ENCODE measurements around the gene UBALD2.
"Not testable (repeated sequence)": the region's sequence is repeated elsewhere in the genome, so short reads cannot be mapped to it uniquely, and the experiment has no call there.

The UBALD2 gene

DNA sequence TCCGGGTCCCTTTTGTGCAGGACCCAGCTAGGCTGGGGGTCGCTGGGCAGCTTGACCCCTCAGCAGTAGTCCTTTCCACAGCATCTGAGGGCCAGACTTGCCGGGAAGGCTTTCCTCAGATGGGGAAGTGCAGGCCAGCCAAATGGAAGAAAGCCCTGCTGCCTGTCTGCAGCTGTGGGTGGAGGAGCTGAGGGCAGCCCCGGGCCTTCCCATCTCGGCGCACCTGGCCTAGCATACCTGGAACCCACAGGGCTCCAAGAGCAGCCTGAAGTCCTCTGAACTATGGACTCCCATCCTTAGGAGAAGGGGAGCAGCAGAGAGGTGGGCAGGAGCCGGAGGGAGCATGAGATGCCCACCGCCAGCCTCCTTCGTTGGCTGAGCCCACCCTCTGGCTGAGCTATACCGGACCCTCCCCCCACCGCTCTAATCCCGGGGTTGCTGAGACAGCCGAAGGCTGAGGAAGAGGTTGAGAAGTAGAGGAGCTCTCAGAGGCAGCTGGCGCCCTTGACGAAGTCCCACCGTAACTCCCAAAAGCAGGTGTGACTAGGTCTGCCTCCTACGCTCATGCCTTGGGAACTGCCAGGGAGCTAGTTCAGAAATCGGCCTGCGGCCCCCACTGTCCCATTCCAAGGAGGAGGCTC lies 13.2 kb downstream of the UBALD2 start:
- DNase-seq: no peak

- DNase-seq: peak; percentile 87
These were observed 14.0 kb downstream of the UBALD2 start for GRCh38 chr17:76278952-76279741.

GRCh38 chr17:76279742-76280287 lies 14.7 kb downstream of the UBALD2 start:
- DNase-seq: no peak

DNA sequence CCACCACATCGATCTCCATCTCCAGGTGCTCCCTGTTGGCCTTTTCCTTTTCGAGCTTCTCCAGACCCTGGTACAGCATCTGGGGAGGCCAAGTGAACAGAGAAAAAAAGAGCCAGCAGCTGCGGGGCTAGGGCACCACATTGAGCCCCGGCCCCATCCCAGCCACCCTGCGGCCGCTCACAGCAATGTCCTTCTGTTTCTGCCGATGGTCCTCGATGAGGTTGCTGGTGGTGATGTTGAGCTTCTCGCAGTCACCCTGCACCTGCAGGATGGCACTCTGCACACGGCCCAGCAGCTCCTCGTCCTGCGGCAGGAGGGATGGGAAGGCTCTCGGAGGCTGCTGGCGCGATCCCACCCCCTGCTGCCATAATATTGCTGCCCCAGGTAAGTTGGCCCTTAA lies 15.5 kb downstream of the UBALD2 start:
- no peak for DNase-seq

DNA sequence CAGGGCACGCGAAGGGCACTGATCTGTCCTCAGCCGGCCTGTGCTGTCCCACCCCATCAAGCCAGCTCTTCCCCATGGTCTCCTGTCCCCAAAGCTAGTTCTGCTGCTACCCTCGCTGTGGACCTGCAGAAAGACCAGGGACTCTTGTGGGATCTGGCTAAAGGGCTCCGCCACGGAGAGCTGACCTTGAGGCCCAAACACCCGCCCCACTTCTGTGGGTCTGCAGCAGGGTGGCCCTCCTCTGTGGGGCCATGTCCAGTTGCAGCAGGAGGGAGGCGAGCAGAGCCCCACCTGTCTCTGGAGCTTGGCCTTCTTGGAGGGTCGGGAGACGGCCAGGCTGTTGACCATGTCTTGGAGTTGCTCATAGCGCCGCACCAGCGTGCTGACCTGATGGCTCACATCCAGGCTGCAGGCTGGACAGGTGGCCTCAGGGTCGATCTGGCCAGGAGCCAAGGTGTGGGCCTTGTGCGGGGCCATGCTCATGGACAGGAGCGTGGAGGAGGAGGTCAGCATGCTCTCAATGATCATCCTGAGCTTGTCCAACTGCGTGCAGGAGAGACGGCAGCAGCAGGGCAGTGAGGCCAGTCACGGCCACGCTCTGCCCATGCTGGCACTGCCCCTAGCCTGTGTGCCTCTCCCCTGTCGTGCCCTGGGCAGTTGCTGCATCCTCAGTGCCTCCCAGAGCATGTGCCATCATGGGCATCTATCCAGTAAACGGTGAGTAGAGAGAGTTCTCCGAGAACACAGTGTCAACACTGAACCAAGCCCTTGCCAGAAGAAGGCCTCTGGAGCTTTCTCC lies 16.6 kb downstream of the UBALD2 start:
- DNase-seq: no peak

GRCh38 chr17:76292567-76292966 lies 27.4 kb downstream of the UBALD2 start:
- DNase-seq: no peak

- no peak for DNase-seq
These were observed 28.0 kb downstream of the UBALD2 start for GRCh38 chr17:76293106-76293505.

DNA sequence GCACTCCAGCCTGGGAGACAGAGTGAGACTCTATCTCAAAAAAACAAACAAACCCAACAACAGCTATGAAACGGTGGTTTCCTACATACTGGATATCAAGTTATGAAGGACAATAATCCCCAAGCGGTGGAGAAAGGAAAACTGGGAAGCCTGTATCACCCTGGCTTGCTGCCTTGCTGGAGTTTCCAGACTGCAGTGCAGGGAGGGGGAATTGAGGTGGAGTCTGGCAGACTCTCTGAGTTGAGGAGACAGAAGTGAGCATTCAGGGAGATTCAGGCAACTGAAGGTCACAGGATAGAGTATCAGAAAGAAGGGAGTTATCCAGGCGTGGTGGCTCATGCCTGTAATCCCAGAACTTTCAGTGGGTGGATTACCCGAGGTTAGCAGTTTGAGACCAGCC lies 31.0 kb downstream of the UBALD2 start:
- no peak for DNase-seq

GRCh38 chr17:76296889-76297288 lies 31.7 kb downstream of the UBALD2 start:
- no peak for DNase-seq

DNA sequence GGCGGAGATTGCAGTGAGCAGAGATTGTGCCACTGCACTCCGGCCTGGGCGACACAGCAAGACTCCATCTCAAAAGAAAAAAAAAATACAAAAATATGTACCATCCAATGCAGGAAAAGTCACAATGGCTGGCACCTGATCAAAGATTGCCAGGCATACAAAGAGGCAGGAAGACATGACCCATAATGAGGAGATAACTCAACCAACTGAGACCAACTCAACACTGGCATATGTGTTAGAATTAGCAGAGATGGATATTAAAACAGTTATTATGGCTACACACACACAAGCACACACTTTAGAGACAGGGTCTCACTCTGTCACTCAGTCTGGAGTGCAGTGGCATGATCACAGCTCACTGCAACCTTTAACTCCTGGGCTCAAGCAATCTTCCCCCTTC lies 32.3 kb downstream of the UBALD2 start:
- no peak for DNase-seq

DNA sequence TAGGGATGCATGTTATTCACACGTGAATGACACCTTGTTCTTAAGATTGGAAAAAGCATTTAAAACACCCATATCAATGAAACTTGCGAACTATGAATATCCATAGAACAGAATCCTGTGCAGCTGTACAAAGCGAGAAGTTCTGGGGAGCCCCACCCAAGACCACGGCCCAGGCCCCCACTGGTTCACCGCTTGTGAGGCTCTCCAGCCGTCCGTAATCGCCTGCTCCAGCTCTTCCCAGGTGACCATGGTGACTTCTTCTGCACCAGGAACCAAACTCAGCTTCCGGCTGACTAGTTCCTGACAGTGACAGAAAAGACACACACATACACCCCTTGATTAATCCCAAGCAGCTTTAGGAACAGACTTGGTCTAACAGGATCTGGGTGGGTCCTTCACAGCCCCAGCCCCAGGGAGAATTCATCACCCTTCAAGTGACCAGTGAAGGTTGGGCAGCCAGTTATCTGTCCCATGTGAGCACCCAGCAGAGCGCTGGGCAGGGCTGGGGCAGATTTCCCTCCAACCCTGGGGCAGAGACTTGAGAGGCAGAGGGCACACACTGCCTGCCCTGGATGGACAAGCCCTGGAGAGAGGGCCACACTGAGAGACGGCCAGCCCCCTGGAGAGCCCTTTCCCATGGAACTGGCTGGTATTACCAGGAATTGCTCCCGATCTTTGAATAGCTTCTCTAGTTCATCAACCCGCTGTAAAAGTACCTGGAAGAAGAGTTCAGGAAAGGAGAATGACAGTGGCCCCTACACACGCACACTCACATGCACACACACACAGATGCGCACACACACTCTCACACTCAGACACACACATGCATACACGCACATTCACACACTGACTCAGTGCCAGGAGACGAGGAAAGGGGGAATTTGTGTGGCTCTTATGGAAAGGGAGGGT lies 39.3 kb downstream of the UBALD2 start:
- no peak for DNase-seq

DNA sequence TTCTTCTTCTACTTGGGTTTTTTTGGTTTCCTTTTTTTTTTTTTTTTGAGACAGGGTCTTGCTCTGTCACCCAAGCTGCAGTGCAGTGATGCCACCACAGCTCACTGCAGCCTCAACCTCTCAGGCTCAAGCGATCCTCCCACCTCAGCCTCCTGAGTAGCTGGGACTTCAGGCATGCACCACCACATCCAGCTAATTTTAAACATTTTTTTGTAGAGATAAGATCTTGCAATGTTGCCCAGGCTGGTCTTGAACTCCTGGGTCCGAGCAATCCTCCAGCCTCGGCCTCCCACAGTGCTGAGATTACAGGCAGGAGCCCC lies 39.9 kb downstream of the UBALD2 start:
- not testable (repeated sequence) for DNase-seq

DNA sequence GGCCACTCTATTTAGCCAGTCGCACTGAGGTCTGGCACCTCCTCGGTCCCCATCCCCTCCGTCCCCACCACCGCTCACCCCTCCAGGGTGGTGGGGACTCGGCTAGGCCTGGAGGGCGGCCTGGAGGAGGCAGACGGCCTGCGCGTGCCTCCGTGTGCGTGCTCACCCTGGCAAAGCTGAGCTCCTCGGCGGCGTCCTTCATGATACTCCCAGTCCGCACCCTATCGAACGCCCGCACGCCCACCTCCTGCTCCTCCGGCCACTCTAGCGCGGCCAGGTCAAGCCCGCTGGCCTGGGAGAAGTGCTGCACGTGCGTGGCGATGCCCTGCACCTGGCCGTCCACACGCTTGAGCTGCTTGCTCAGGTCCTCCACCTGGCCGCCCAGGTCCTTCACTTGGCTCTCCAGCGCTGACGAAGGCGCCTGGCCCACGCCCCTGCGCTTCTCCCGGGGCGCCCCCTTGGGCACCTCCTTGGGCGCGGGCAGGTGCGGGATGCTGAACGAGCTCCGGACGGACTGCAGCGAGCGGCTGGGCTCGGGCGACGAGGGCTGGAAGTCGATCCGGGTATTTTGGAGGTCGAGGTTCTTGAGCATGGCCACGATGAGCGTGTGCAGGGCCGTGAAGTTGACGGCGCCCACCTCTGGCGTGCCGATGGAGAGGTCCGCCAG lies 42.3 kb downstream of the UBALD2 start:
- no peak for DNase-seq

DNA sequence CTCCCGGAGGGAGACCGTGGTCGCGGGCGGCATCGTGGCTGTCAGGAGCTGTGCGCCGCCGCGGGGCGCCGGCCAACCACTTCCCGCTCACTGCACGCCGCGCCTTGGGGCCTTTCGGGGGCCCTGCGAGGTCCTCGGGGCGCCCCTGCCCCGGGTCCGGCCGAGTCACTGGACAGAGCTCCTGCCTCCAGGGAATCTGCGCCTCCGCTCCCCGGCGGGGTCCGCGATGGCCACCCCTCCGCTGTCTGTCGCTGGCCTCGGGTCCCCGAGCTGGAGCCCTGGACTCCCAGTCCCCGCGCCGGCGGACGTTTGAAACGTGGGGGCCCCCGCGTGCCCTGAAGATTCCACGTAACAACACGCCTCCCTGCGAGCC lies 42.8 kb downstream of the UBALD2 start, which contains the start of gene QRICH2:
QRICH2 (minus strand) TSS at position 311 of the 373 bp plus-strand sequence; CDS start at position 33, 278 bp downstream.
- no peak for DNase-seq

- no peak for DNase-seq
These were observed 44.3 kb downstream of the UBALD2 start for GRCh38 chr17:76309461-76309860.

- DNase-seq: no peak
These were observed 47.6 kb downstream of the UBALD2 start for GRCh38 chr17:76312735-76313134.

DNA sequence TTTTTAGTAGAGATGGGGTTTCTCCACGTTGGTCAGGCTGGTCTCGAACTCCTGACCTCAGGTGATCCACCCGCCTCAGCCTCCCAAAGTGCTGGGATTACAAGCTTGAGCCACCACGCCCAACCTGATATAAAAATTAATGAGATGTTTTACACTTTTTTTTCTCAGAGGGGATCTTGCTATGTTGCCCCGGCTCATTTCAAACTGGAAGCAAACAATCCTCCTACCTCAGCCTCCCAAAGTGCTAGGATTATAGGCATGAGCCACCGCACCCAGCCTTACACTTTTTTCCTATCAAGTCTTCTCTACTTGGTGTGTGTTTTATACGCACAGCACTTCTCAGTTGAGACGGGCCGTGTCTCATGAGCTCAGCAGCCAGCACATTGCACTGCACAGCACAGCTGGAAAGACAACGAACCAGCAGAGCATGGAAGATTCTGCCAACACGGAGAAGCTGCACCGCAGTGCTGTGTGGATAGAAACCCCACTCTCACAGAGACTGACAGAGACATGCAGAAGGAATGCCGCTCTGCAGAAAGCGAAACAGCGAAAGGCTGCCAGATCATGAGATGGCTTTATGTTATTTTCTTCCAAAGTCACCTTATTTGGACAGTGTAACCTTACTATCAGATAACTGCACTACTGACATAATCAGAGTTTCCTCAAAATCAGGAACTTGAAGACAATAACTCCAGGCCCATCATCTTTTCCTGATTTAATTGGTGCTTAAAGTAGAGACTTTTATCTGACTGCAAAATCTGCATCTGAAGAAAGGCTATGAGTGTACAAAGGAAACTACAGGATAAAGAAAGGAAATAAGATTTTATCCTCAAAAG lies 49.5 kb downstream of the UBALD2 start:
- DNase-seq: peak; percentile 27

DNA sequence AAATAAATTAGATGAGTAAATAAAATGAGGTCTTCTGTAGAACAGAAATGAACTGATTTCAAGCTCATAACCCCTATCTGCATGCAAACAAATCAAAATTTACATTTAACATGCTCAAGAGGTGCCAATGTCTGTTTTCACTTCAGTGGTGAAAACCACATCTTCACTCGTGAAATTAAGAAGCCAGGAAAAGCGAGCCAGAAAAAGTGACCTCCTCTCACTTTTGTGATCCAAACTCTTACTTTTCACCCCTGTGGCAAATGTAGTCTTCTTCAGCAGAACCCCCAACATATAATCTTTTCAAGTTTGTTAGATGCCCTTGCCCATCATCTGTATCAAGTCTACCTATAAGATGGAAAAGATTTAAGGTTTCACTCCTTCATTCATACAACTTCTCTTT lies 52.4 kb downstream of the UBALD2 start:
- no peak for DNase-seq

DNA sequence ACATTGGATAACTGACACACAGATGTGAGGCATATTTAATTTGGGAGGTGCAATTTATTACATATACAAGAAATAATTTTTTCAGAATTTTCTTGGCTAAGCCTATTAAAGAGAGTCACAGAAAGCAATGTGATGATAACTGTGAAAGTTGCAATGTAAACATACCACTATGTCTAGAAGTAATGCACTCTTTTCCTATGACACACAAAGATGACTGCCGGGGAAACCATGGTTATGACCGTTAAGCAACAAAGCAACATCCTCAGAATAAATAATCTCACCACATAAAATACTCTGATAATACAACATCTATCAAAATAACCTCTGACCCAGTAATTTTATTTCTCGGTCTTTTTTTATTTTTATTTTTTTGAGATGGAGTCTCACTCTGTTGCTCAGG lies 53.4 kb downstream of the UBALD2 start:
- no peak for DNase-seq
